Uterus (tissue), 2 donors: ENCODE results near the gene PRTN3.

Experiments
- CTCF ChIP-seq, 4 experiments: fragments of 200-600 bp in 2 of 4; fragments of 450-650 bp in 2 of 4; sonication (generic) in 2 of 4; IDR thresholded peaks; one replicate each; pipeline ENCODE4 v1.5.1; 2016 to 2019; ENCODE audit warnings: antibody characterized with exemption in 4 of 4, mild to moderate bottlenecking in 2 of 4, moderate library complexity in 1 of 4
- POLR2A ChIP-seq, 2 donors: fragments of 450-650 bp; IDR thresholded peaks; one replicate each; pipeline ENCODE4 v1.6.1; 2016; ENCODE audit warnings: antibody characterized with exemption in 2 of 2, mild to moderate bottlenecking in 1 of 2, moderate library complexity in 1 of 2

DNA sequence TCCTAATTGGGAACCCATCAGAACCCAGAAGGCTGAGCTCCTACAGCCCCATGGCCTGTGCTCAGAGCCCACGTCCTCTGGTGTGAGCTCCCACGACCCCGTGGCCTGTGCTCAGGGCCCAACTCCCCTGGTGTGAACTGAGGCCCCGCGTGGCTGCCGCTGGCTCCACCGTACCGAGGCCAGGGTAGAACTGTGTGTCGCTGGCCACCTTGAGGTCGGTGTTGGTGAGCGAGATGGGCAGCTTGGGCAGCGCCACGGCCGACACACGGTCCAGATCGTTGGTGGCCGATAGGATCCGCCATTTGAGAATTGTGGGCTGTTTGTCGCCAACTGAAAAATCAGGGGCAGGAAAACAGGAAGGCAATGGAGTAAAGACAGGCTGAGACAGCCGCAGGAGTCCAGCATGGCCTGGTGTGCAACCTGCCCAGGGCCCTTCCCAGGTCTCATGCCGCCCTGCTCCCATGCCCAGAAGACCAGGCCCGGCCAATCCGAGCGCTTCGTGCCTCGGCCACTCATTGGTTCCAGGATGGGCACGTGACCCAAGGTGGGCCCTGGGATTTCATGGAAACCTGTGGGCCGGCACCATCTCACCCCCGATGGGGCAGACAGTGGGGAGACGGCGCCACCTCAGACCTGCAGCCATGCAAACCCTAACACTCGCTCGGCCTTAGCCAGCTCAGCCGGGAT, 40.7 kb downstream of the PRTN3 start:
- no peak for TF ChIP-seq CTCF (IDR thresholded peaks at IDR 0.05)
- TF ChIP-seq POLR2A (IDR thresholded peaks at IDR 0.05), result no peak
